BJ (cell line): ENCODE measurements around the gene IGFALS. TPM values are rescaled to one million over a fixed set of nuclear protein-coding genes. Genes with fewer than 3 reads are reported as not detected.

Experiments used
- CTCF ChIA-PET: fragments of 350-600 bp; formaldehyde crosslinking; extraction: SDS; loops from one replicate; lab custom pipeline; 2021; ENCODE audit warnings: antibody characterized with exemption, inconsistent platforms; lab: Yijun Ruan, JAX
- POLR2A ChIA-PET: fragments of 300-600 bp; sonication (Branson Sonifier 250); formaldehyde crosslinking; extraction: SDS; loops from one replicate; lab custom pipeline; 2021; ENCODE audit warnings: antibody characterized with exemption; lab: Charles Lee
- DNase-seq: peaks from one replicate; pipeline ENCODE4 v3.0.0-alpha.2; 2011; ENCODE audit warnings: low read depth
- H3K27me3 ChIP-seq: 2 replicates; pipeline ENCODE4 v1.6.0; 2011; ENCODE audit warnings: low read length; ENCODE audit not compliant: control insufficient read depth, insufficient read depth
- H3K36me3 ChIP-seq: 2 replicates; pipeline ENCODE4 v1.5.1; 2011; ENCODE audit warnings: low read length; ENCODE audit not compliant: control insufficient read depth, insufficient read depth
- H3K4me3 ChIP-seq: 2 replicates; pipeline ENCODE4 v1.5.1; 2011; ENCODE audit warnings: low read depth, mild to moderate bottlenecking, control low read depth, low read length
- CTCF ChIP-seq: IDR thresholded peaks from 2 replicates; pipeline ENCODE4 v1.5.1; 2011; ENCODE audit warnings: low read depth, mild to moderate bottlenecking, control low read depth, inconsistent platforms, low read length, moderate library complexity; ENCODE audit not compliant: insufficient read depth
- polyA plus RNA-seq: library from polyadenylated mRNA; depleted of rRNA; stranded (reverse); fragments of >200 nt; gene quantifications from 2 replicates; pipeline ENCODE4 v1.2.3, GENCODE V29; 2011

IGFALS gene
- polyA plus RNA-seq, 1 experiment, result not detected

- DNase-seq, result no peak
- no peak for TF ChIP-seq CTCF
- CTCF ChIA-PET, result interaction anchor here (4.0 kb wide), 1 partner anchor 13 kb away, joined by 15 read pairs; no protein-coding TSS in a partner anchor
- Histone ChIP-seq H3K27me3 (no peaks in the 10 kb centered on the region), H3K36me3 (peaks cover 5% of the 10 kb centered on the region; the same call in 1 of the 2 replicates), H3K4me3 (peak overlapping the region; percentile 76)
- POLR2A ChIA-PET, result no interaction called here
These were observed 32.6 kb upstream of the IGFALS start for GRCh38 chr16:1825864-1826690.

- DNase-seq, result no peak
- ChIA-PET POLR2A (no interaction called here), CTCF (interaction anchor here (0.6 to 4.0 kb wide), 2 partner anchors 13 to 331 kb away, joined by 3 to 15 read pairs; no protein-coding TSS in a partner anchor)
- peak overlapping the region; percentile 76 for H3K4me3 ChIP-seq
- H3K27me3 ChIP-seq, result no peaks in the 10 kb centered on the region
- H3K36me3 ChIP-seq, result peaks cover 8% of the 10 kb centered on the region; the same call in 1 of the 2 replicates
- no peak for TF ChIP-seq CTCF
These were observed 31.9 kb upstream of the IGFALS start for GRCh38 chr16:1825381-1825863.

- DNase-seq, result no peak
- peaks cover 13% of the 10 kb centered on the region for H3K36me3 ChIP-seq
- no peaks in the 10 kb centered on the region for H3K27me3 ChIP-seq
- H3K4me3 ChIP-seq, result no peak overlapping the region
- CTCF ChIA-PET, result interaction anchor here (0.7 to 4.0 kb wide), 3 partner anchors 11 to 118 kb away, joined by 3 to 15 read pairs (median 4); partner anchors contain the start of gene MAPK8IP3
- POLR2A ChIA-PET, result no interaction called here
- TF ChIP-seq CTCF, result peak; percentile 39
These were observed 30.3 kb upstream of the IGFALS start for GRCh38 chr16:1823821-1824220.

- CTCF ChIA-PET, result interaction anchor here (4.0 kb wide), 1 partner anchor 10 kb away, joined by 15 read pairs; no protein-coding TSS in a partner anchor
These were observed 29.3 kb upstream of the IGFALS start for GRCh38 chr16:1822801-1823200.

More at GRCh38 chr16:1822801-1823200, 29.3 kb upstream of the IGFALS start:
- POLR2A ChIA-PET, result no interaction called here
- peaks cover 16% of the 10 kb centered on the region for H3K36me3 ChIP-seq
- no peaks in the 10 kb centered on the region for H3K27me3 ChIP-seq
- TF ChIP-seq CTCF, result no peak
- no peak overlapping the region for H3K4me3 ChIP-seq
- DNase-seq, result no peak
